SU-DHL-6 (cell line): ENCODE data around the gene EXOC4.

Experiments used
- H2AFZ ChIP-seq: fragments of 200-600 bp; sonication (generic); 2 replicates; pipeline ENCODE4 v1.6.1; 2014; ENCODE audit warnings: low read depth, mild to moderate bottlenecking, moderate library complexity, mixed read lengths, antibody characterized with exemption, low read length; ENCODE audit not compliant: severe bottlenecking
- H3F3A ChIP-seq: fragments of 200-600 bp; shearing (Covaris generic); 2 replicates; pipeline ENCODE4 v1.6.0; 2016; ENCODE audit warnings: antibody characterized with exemption, mild to moderate bottlenecking; ENCODE audit not compliant: insufficient read depth
- H3K27ac ChIP-seq: fragments of 200-600 bp; sonication (generic); 2 replicates; pipeline ENCODE4 v1.5.1; 2016; ENCODE audit warnings: low read depth, mild to moderate bottlenecking, low read length, moderate library complexity, mixed read lengths
- H3K27me3 ChIP-seq: fragments of 200-600 bp; sonication (generic), shearing (Covaris generic); 2 replicates; pipeline ENCODE4 v1.6.0; 2014; ENCODE audit warnings: mild to moderate bottlenecking, low read length
- H3K36me3 ChIP-seq: fragments of 200-600 bp; sonication (generic); 2 replicates; pipeline ENCODE4 v1.6.1; 2014; ENCODE audit warnings: mild to moderate bottlenecking, low read length, mixed read lengths
- H3K4me2 ChIP-seq: fragments of 300-600, 200-600 bp; shearing (Covaris generic), sonication (generic); 2 replicates; pipeline ENCODE4 v1.6.0; 2014; ENCODE audit warnings: low read length, low read depth, mild to moderate bottlenecking; ENCODE audit not compliant: poor library complexity, severe bottlenecking
- H3K4me3 ChIP-seq: fragments of 200-600 bp; sonication (generic); 2 replicates; pipeline ENCODE4 v1.5.1; 2014; ENCODE audit warnings: antibody characterized with exemption, low read length, mild to moderate bottlenecking, mixed read lengths; ENCODE audit not compliant: insufficient read depth, poor library complexity, severe bottlenecking
- H3K79me2 ChIP-seq: fragments of 200-600 bp; sonication (generic); 2 replicates; pipeline ENCODE4 v1.6.1; 2014; ENCODE audit warnings: mild to moderate bottlenecking, low read length, moderate library complexity; ENCODE audit not compliant: insufficient read depth
- H3K9ac ChIP-seq: fragments of 200-600 bp; sonication (generic); 2 replicates; pipeline ENCODE4 v1.7.0; 2014; ENCODE audit warnings: mild to moderate bottlenecking, low read length
- H3K9me2 ChIP-seq: fragments of 200-600 bp; sonication (generic); replicated peaks from 2 replicates; pipeline ENCODE4 v1.6.1; 2014; ENCODE audit warnings: low read length; ENCODE audit not compliant: insufficient read depth
- H3K9me3 ChIP-seq: fragments of 200-600 bp; sonication (generic); 2 replicates; pipeline ENCODE4 v1.6.1; 2014; ENCODE audit warnings: low read length, mixed read lengths; ENCODE audit not compliant: insufficient read depth
- H4K20me1 ChIP-seq: fragments of 200-600 bp; sonication (generic); 2 replicates; pipeline ENCODE4 v1.6.1; 2014; ENCODE audit warnings: low read depth, mild to moderate bottlenecking, antibody characterized with exemption, low read length, moderate library complexity, mixed read lengths
- CTCF ChIP-seq: fragments of 200-600 bp; sonication (generic); IDR thresholded peaks from one replicate; pipeline ENCODE4 v1.5.1; 2017; ENCODE audit warnings: antibody characterized with exemption, mild to moderate bottlenecking, low read length, moderate library complexity; ENCODE audit not compliant: insufficient read depth, poor library complexity, severe bottlenecking
- EZH2phosphoT487 ChIP-seq: fragments of 200-600 bp; sonication (generic), shearing (Covaris generic); conservative IDR thresholded peaks from 2 replicates; pipeline ENCODE4 v1.6.1; 2018; ENCODE audit warnings: mild to moderate bottlenecking, antibody characterized with exemption, low read length, moderate library complexity, mixed read lengths

EXOC4 gene

GRCh38 chr7:133730360-133730759, 477.5 kb downstream of the EXOC4 start:
- H3K79me2 ChIP-seq = no peaks in the 10 kb centered on the region
- H3K9me2 ChIP-seq = no peaks in the 10 kb centered on the region
- H3K27me3 ChIP-seq = no peaks in the 10 kb centered on the region
- no peaks in the 10 kb centered on the region for H3K9me3 ChIP-seq
- H3K9ac ChIP-seq = no peak overlapping the region
- no peak overlapping the region for H3K4me2 ChIP-seq
- TF ChIP-seq EZH2phosphoT487 (no peak), CTCF (no peak)
- no peaks in the 10 kb centered on the region for H3K36me3 ChIP-seq
- no peaks in the 10 kb centered on the region for H3F3A ChIP-seq
- no peak overlapping the region for H2AFZ ChIP-seq
- H3K4me3 ChIP-seq = no peak overlapping the region
- H3K27ac ChIP-seq = no peak overlapping the region
- no peaks in the 10 kb centered on the region for H4K20me1 ChIP-seq

- Histone ChIP-seq H3K36me3 (no peaks in the 10 kb centered on the region), H3K4me3 (no peak overlapping the region), H3K27ac (no peak overlapping the region), H3K9me3 (no peaks in the 10 kb centered on the region), H4K20me1 (no peaks in the 10 kb centered on the region), H3F3A (no peaks in the 10 kb centered on the region), H3K4me2 (no peak overlapping the region), H3K27me3 (no peaks in the 10 kb centered on the region), H3K9ac (no peak overlapping the region), H3K79me2 (no peaks in the 10 kb centered on the region), H2AFZ (no peak overlapping the region), H3K9me2 (no peaks in the 10 kb centered on the region)
- TF ChIP-seq CTCF = no peak
- no peak for TF ChIP-seq EZH2phosphoT487
Measured at GRCh38 chr7:133733401-133733800, 480.5 kb downstream of the EXOC4 start.

GRCh38 chr7:133735222-133735621, 482.3 kb downstream of the EXOC4 start:
- Histone ChIP-seq H3K27ac (no peak overlapping the region), H3K9me2 (no peaks in the 10 kb centered on the region), H2AFZ (no peak overlapping the region), H3K9me3 (no peaks in the 10 kb centered on the region), H3K79me2 (no peaks in the 10 kb centered on the region), H3K27me3 (no peaks in the 10 kb centered on the region), H3F3A (no peaks in the 10 kb centered on the region), H3K9ac (no peak overlapping the region), H3K4me2 (no peak overlapping the region), H3K4me3 (no peak overlapping the region), H4K20me1 (no peaks in the 10 kb centered on the region), H3K36me3 (no peaks in the 10 kb centered on the region)
- TF ChIP-seq EZH2phosphoT487 = no peak
- TF ChIP-seq CTCF = no peak

- no peak for TF ChIP-seq CTCF
- TF ChIP-seq EZH2phosphoT487 = no peak
- H2AFZ ChIP-seq = no peak overlapping the region
- no peaks in the 10 kb centered on the region for H3K79me2 ChIP-seq
- H3F3A ChIP-seq = no peaks in the 10 kb centered on the region
- no peaks in the 10 kb centered on the region for H3K36me3 ChIP-seq
- no peak overlapping the region for H3K27ac ChIP-seq
- H3K9me2 ChIP-seq = no peaks in the 10 kb centered on the region
- no peaks in the 10 kb centered on the region for H3K9me3 ChIP-seq
- no peak overlapping the region for H3K4me2 ChIP-seq
- H3K9ac ChIP-seq = no peak overlapping the region
- no peaks in the 10 kb centered on the region for H4K20me1 ChIP-seq
- H3K4me3 ChIP-seq = no peak overlapping the region
- H3K27me3 ChIP-seq = no peaks in the 10 kb centered on the region
Measured at GRCh38 chr7:133739817-133740216, 486.9 kb downstream of the EXOC4 start.
